IPS-15b (cell line): Measurements from ENCODE around the gene TTLL7.

Experiments used
- H3K27me3 ChIP-seq: one replicate; pipeline ENCODE4 v1.6.1; 2013; ENCODE audit warnings: low read length; ENCODE audit not compliant: control insufficient read depth, insufficient read depth
- H3K36me3 ChIP-seq: one replicate; pipeline ENCODE4 v1.6.1; 2013; ENCODE audit warnings: low read length; ENCODE audit not compliant: control insufficient read depth, insufficient read depth
- H3K4me1 ChIP-seq: one replicate; pipeline ENCODE4 v1.6.1; 2013; ENCODE audit warnings: mild to moderate bottlenecking, low read length; ENCODE audit not compliant: control insufficient read depth, insufficient read depth
- H3K4me3 ChIP-seq: one replicate; pipeline ENCODE4 v1.5.1; 2013; ENCODE audit warnings: low read depth, low read length
- H3K9ac ChIP-seq: one replicate; pipeline ENCODE4 v1.6.1; 2013; ENCODE audit warnings: low read depth, mild to moderate bottlenecking, low read length
- H3K9me3 ChIP-seq: one replicate; pipeline ENCODE4 v1.6.1; 2013; ENCODE audit warnings: mild to moderate bottlenecking, low read length; ENCODE audit not compliant: control insufficient read depth, insufficient read depth

TTLL7 gene

GRCh38 chr1:83959824-83960498, 39.0 kb downstream of the TTLL7 start:
- Histone ChIP-seq H3K4me1 (no peaks in the 10 kb centered on the region), H3K9ac (no peak overlapping the region), H3K27me3 (no peaks in the 10 kb centered on the region), H3K36me3 (no peaks in the 10 kb centered on the region), H3K4me3 (no peak overlapping the region), H3K9me3 (no peaks in the 10 kb centered on the region)

- no peaks in the 10 kb centered on the region for H3K9me3 ChIP-seq
- H3K9ac ChIP-seq = no peak overlapping the region
- H3K4me1 ChIP-seq = peaks cover 7% of the 10 kb centered on the region
- no peak overlapping the region for H3K4me3 ChIP-seq
- H3K36me3 ChIP-seq = no peaks in the 10 kb centered on the region
- no peaks in the 10 kb centered on the region for H3K27me3 ChIP-seq
These were observed 40.2 kb downstream of the TTLL7 start for GRCh38 chr1:83958704-83959103.

DNA sequence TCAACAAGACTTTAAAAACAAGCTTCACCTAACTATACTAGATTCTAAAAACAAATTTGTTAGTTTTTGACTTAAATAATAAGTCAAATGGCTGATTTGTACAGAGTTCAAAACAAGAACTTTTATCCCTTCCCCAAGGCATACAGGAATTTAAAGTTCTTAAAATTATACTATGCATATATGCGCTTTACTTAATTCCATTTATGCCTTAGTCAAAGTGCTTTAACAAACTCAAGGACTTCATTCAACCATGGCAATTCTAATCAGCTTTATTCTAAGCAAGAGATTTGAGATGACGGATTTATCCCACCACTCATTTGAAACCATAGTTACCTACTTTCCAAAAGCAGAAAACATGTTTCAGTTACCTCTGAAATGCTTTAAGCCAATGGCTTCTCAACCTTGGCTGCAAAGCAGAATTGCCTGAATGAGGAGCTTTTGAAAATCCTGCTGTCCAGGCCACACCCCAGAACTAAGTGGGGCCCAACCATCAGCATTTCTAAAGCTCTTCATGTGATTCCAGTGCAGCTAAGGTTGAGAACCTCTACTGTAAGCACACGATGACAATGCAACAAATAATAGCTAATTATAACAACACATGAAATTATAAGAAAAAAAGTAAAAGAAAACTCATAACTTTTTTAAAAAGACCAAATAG, 44.6 kb downstream of the TTLL7 start:
- H3K27me3 ChIP-seq = no peaks in the 10 kb centered on the region
- peaks cover 7% of the 10 kb centered on the region for H3K4me1 ChIP-seq
- H3K4me3 ChIP-seq = no peak overlapping the region
- H3K9ac ChIP-seq = no peak overlapping the region
- H3K36me3 ChIP-seq = no peaks in the 10 kb centered on the region
- no peaks in the 10 kb centered on the region for H3K9me3 ChIP-seq

DNA sequence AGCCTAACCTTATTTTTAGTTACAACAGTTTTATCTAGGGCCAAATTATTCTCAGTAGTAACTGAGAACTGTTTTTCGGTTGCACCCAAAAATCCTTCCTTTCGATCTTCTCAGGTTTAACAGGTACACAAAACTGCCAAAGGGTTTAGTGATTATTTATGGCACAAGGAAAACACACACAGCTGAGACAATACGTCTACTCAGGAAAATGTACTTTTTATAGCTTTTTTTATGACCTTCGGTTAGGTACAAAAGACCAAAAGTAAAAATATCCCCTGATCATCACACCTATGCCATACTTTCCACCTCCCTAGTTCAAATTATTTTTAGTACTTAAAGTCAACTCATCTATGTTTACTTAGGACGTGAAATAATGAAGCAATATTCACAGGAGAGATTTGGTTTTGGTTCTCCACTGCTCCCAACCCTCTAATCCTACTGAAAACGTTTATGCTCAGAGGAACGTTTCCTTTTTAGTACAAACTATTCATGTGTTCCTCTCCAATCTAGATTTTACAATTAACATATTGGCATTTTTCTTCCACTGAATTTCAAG, 48.7 kb downstream of the TTLL7 start:
- no peaks in the 10 kb centered on the region for H3K9me3 ChIP-seq

GRCh38 chr1:83942914-83943313, 56.0 kb downstream of the TTLL7 start:
- H3K4me1 ChIP-seq = no peaks in the 10 kb centered on the region
- no peaks in the 10 kb centered on the region for H3K9me3 ChIP-seq
- no peaks in the 10 kb centered on the region for H3K27me3 ChIP-seq
- no peak overlapping the region for H3K4me3 ChIP-seq
- H3K9ac ChIP-seq = no peak overlapping the region
- H3K36me3 ChIP-seq = no peaks in the 10 kb centered on the region

More for the DNA sequence above, 48.7 kb downstream of the TTLL7 start:
- H3K27me3 ChIP-seq = no peaks in the 10 kb centered on the region
- peaks cover 7% of the 10 kb centered on the region for H3K4me1 ChIP-seq
- no peak overlapping the region for H3K4me3 ChIP-seq
- H3K36me3 ChIP-seq = no peaks in the 10 kb centered on the region
- H3K9ac ChIP-seq = no peak overlapping the region

- no peaks in the 10 kb centered on the region for H3K27me3 ChIP-seq
- no peak overlapping the region for H3K4me3 ChIP-seq
- H3K9me3 ChIP-seq = no peaks in the 10 kb centered on the region
- H3K36me3 ChIP-seq = no peaks in the 10 kb centered on the region
- no peak overlapping the region for H3K9ac ChIP-seq
- H3K4me1 ChIP-seq = no peaks in the 10 kb centered on the region
These were observed 64.4 kb downstream of the TTLL7 start for GRCh38 chr1:83934550-83934949.

DNA sequence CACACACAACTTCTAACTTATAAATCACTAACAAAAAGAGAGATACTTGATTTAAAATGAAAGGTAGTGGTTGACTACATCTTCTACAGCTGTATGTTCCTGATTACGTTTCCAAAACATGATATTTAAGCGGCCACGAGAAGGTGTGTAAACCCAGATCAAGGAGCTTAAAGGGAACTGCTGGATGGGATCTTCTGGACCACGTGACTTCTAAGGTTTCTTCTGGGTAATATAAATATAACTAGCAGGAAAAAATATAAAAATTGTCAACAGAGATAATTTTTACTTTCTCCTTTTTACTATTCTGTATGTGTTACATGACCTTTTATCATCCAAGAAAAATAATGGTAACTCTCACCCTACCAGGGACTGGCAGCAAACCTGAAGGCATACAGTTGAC, 66.2 kb downstream of the TTLL7 start:
- Histone ChIP-seq H3K4me1 (no peaks in the 10 kb centered on the region), H3K9me3 (no peaks in the 10 kb centered on the region), H3K27me3 (no peaks in the 10 kb centered on the region), H3K4me3 (no peak overlapping the region), H3K36me3 (no peaks in the 10 kb centered on the region), H3K9ac (no peak overlapping the region)

- no peaks in the 10 kb centered on the region for H3K27me3 ChIP-seq
- H3K9ac ChIP-seq = no peak overlapping the region
- no peak overlapping the region for H3K4me3 ChIP-seq
- H3K9me3 ChIP-seq = no peaks in the 10 kb centered on the region
- H3K36me3 ChIP-seq = no peaks in the 10 kb centered on the region
- H3K4me1 ChIP-seq = no peaks in the 10 kb centered on the region
These were observed 66.7 kb downstream of the TTLL7 start for GRCh38 chr1:83932281-83932680.

GRCh38 chr1:83931658-83932253, 67.2 kb downstream of the TTLL7 start:
- Histone ChIP-seq H3K36me3 (no peaks in the 10 kb centered on the region), H3K27me3 (no peaks in the 10 kb centered on the region), H3K9me3 (no peaks in the 10 kb centered on the region), H3K4me3 (no peak overlapping the region), H3K9ac (no peak overlapping the region), H3K4me1 (no peaks in the 10 kb centered on the region)

DNA sequence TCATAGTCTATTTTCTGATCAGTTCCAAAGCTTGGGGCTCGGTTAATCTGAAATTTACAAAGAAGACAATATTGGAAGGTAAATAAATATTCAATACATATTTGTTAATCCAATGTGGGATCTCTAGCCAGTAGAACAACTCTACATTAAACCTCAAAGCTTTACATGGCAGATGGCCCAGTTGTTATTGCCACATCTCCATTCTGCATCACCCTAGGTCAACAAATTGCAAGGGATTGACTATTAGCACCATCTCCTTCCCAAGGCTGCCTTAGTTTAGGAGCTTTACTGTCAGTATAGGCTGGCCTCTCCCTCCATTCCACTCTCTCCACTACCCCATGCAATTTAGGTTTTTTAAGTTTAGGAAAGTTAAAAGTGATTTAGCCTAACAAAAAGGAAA, 69.7 kb downstream of the TTLL7 start:
- Histone ChIP-seq H3K9me3 (no peaks in the 10 kb centered on the region), H3K4me1 (no peaks in the 10 kb centered on the region), H3K9ac (no peak overlapping the region), H3K27me3 (no peaks in the 10 kb centered on the region), H3K36me3 (no peaks in the 10 kb centered on the region), H3K4me3 (no peak overlapping the region)

GRCh38 chr1:83928396-83928795, 70.5 kb downstream of the TTLL7 start:
- no peak overlapping the region for H3K4me3 ChIP-seq
- no peaks in the 10 kb centered on the region for H3K27me3 ChIP-seq
- no peak overlapping the region for H3K9ac ChIP-seq
- H3K9me3 ChIP-seq = no peaks in the 10 kb centered on the region
- H3K36me3 ChIP-seq = no peaks in the 10 kb centered on the region
- no peaks in the 10 kb centered on the region for H3K4me1 ChIP-seq

DNA sequence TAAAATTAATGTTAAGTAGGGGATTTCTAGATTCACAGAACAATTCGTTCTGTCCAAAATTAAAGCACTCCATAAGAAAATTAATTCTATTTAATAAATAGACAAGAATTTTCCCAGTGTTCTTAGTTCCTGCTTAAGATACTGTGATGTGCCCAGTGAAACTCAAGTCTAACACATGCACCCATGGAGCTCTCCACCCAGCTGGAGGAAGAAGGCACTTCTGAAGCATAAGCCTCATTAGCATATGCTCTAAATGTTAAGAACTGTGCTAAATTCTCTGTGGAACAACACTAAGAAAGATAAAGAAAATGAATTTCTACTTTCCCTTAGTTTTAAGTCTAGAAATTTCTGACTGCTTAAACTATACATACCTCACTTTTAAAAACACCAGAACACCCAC, 71.2 kb downstream of the TTLL7 start:
- Histone ChIP-seq H3K9ac (no peak overlapping the region), H3K27me3 (no peaks in the 10 kb centered on the region), H3K4me1 (no peaks in the 10 kb centered on the region), H3K4me3 (no peak overlapping the region), H3K9me3 (no peaks in the 10 kb centered on the region), H3K36me3 (no peaks in the 10 kb centered on the region)
